Testis (tissue), 3 donors: ENCODE measurements around the gene SMLR1. TPM values are rescaled to one million over a fixed set of nuclear protein-coding genes. Genes with fewer than 3 reads are reported as not detected.

ENCODE experiments used
- DNase-seq: peaks from one replicate; pipeline ENCODE4 v3.0.0-alpha.2; 2019
- H3K27ac ChIP-seq, 2 donors: fragments of 200-600 bp; sonication (generic); one replicate each; pipeline ENCODE4 v1.5.1; 2019
- H3K27me3 ChIP-seq: fragments of 200-600 bp; sonication (generic); one replicate; pipeline ENCODE4 v1.5.1; 2019
- H3K36me3 ChIP-seq: fragments of 200-600 bp; sonication (generic); one replicate; pipeline ENCODE4 v1.5.1; 2017; ENCODE audit warnings: low read depth; ENCODE audit errors: missing control alignments
- H3K4me1 ChIP-seq: fragments of 200-600 bp; sonication (generic); one replicate; pipeline ENCODE4 v1.5.1; 2019
- H3K4me3 ChIP-seq, 2 donors: fragments of 200-600 bp; sonication (generic); one replicate each; pipeline ENCODE4 v1.5.1; 2017 to 2019
- H3K9me3 ChIP-seq: fragments of 200-600 bp; sonication (generic); one replicate; pipeline ENCODE4 v1.5.1; 2017
- CTCF ChIP-seq, 3 experiments: fragments of 450-650 bp in 2 of 3; fragments of 200-600 bp in 1 of 3; sonication (generic) in 1 of 3; IDR thresholded peaks; one replicate each; pipeline ENCODE4 v1.5.1; 2016 to 2019; ENCODE audit warnings: antibody characterized with exemption in 3 of 3, mild to moderate bottlenecking in 2 of 3, moderate library complexity in 1 of 3
- POLR2A ChIP-seq: fragments of 450-650 bp; IDR thresholded peaks from one replicate; pipeline ENCODE4 v1.6.1; 2017; ENCODE audit warnings: antibody characterized with exemption, mild to moderate bottlenecking, moderate library complexity
- WGBS, 2 donors: methylation state at CpG; one replicate each; pipeline ENCODE4 v1.1.5; 2018; 5-methylcytosine and 5-hydroxymethylcytosine counted together
- intact Hi-C: fragments of 100-400 bp; cut with DNase I; formaldehyde crosslinking; loops from one replicate; pipeline ENCODE4 v1.15.1; 2023; ENCODE audit warnings: low total_unique reads
- polyA plus RNA-seq: library from polyadenylated mRNA; stranded (reverse); fragments of 350-450 nt; fragmentation: Illumina TruSeq; extraction: RNeasy Lipid Tissue Mini Kit (QIAGEN cat#74804); gene quantifications from one replicate; pipeline ENCODE4 v1.2.3, GENCODE V29; 2014; ENCODE audit warnings: low read depth, low replicate concordance; ENCODE audit not compliant: insufficient read depth
- total RNA-seq, 2 donors: library from RNA; depleted of rRNA; stranded (reverse); fragments of >200 nt; gene quantifications; one replicate each; pipeline ENCODE4 v1.2.3, GENCODE V29; 2016

Gene SMLR1
- total and polyA plus RNA-seq, 3 donors from 2014 or later: 0.28 to 0.94 (median 0.31) TPM

- Histone ChIP-seq H3K27me3 (no peaks in the 10 kb centered on the region), H3K36me3 (no peaks in the 10 kb centered on the region), H3K4me3 (no peak overlapping the region), H3K27ac (no peak overlapping the region), H3K9me3 (no peaks in the 10 kb centered on the region), H3K4me1 (no peaks in the 10 kb centered on the region)
- DNase-seq: no peak
- WGBS, 2 donors: 88 to 92% methylated on average over 3 of the region's 3 CpGs
- intact Hi-C loops: no loop called here
- TF ChIP-seq CTCF (IDR thresholded peaks at IDR 0.05) (no peak), POLR2A (no peak)
Observed at GRCh38 chr6:130836055-130836640, 8.9 kb downstream of the SMLR1 start.

GRCh38 chr6:130837067-130837466 is 9.9 kb downstream of the SMLR1 start:
- intact Hi-C loops: no loop called here
- no peak for TF ChIP-seq POLR2A
- TF ChIP-seq CTCF (IDR thresholded peaks at IDR 0.05): no peak
- H3K4me3 ChIP-seq: no peak overlapping the region
- no peaks in the 10 kb centered on the region for H3K9me3 ChIP-seq
- H3K27ac ChIP-seq: no peak overlapping the region
- no peaks in the 10 kb centered on the region for H3K36me3 ChIP-seq
- H3K4me1 ChIP-seq: no peaks in the 10 kb centered on the region
- H3K27me3 ChIP-seq: no peaks in the 10 kb centered on the region
- DNase-seq: no peak

GRCh38 chr6:130838250-130838860 is 11.1 kb downstream of the SMLR1 start:
- no peak for DNase-seq
- TF ChIP-seq POLR2A (no peak), CTCF (IDR thresholded peaks at IDR 0.05) (no peak)
- Histone ChIP-seq H3K36me3 (no peaks in the 10 kb centered on the region), H3K4me1 (no peaks in the 10 kb centered on the region), H3K4me3 (no peak overlapping the region), H3K27me3 (no peaks in the 10 kb centered on the region), H3K9me3 (no peaks in the 10 kb centered on the region), H3K27ac (peak overlapping the region; percentile 3 to 33)
- intact Hi-C loops: no loop called here
- 82 to 83% methylated on average over 6 of the region's 6 CpGs for WGBS, 2 donors

- H3K27me3 ChIP-seq: no peaks in the 10 kb centered on the region
- TF ChIP-seq CTCF (IDR thresholded peaks at IDR 0.05): no peak
- no peak for TF ChIP-seq POLR2A
- H3K4me1 ChIP-seq: no peaks in the 10 kb centered on the region
- H3K4me3 ChIP-seq: no peak overlapping the region
- no peaks in the 10 kb centered on the region for H3K9me3 ChIP-seq
- H3K36me3 ChIP-seq: no peaks in the 10 kb centered on the region
- WGBS, 2 donors: 46 to 57% methylated on average over 5 of the region's 5 CpGs
- peak overlapping the region; percentile 3 to 33 for H3K27ac ChIP-seq
- DNase-seq: no peak
- intact Hi-C loops: no loop called here
Observed at GRCh38 chr6:130838951-130839350, 11.7 kb downstream of the SMLR1 start.

GRCh38 chr6:130839379-130839778 is 12.2 kb downstream of the SMLR1 start:
- Histone ChIP-seq H3K9me3 (no peaks in the 10 kb centered on the region), H3K4me1 (no peaks in the 10 kb centered on the region), H3K27me3 (no peaks in the 10 kb centered on the region), H3K27ac (peak overlapping the region in 1 of 2 donors; percentile 33), H3K4me3 (no peak overlapping the region), H3K36me3 (no peaks in the 10 kb centered on the region)
- intact Hi-C loops: no loop called here
- DNase-seq: no peak
- 78 to 88% methylated on average over 2 of the region's 2 CpGs for whole genome bisulfite sequencing, 2 donors
- TF ChIP-seq CTCF (IDR thresholded peaks at IDR 0.05): no peak
- no peak for TF ChIP-seq POLR2A
